ENCODE measurements around the gene TFPT. TPM values are rescaled to one million over a fixed set of nuclear protein-coding genes. Genes with fewer than 3 reads are reported as not detected.

TFPT gene
- total RNA-seq, 1 experiment from 2014 or later = 55.4 TPM

GRCh38 chr19:54159352-54160181, 44.1 kb upstream of the TFPT start, which contains the start of gene LENG1:
Gene LENG1, minus strand, starts transcription at chr19:54159721. Its CDS starts 26 bp downstream, at chr19:54159695.
- Histone ChIP-seq H3K9ac (ENCODE audit: low read length) (peak within 1 kb of the TSS; percentile 75), H3K9me2 (replicated peaks; ENCODE audit: low read length) (no peaks in the 10 kb centered on the region), H3K9me3 (ENCODE audit: low read length) (no peaks in the 10 kb centered on the region), H3K4me2 (ENCODE audit: low read length) (peak within 1 kb of the TSS; percentile 84), H3K27ac (ENCODE audit: low read length) (peak within 1 kb of the TSS; percentile 72), H3K4me1 (ENCODE audit: insufficient read depth, low read length) (peaks cover 38% of the 10 kb centered on the region), H4K20me1 (ENCODE audit: low read length) (no peaks in the 10 kb centered on the region), H3K4me3 (ENCODE audit: low read length) (peak within 1 kb of the TSS; percentile 71), H3K79me2 (ENCODE audit: low read length) (peaks cover 23% of the 10 kb centered on the region), H3K36me3 (ENCODE audit: low read depth, low read length) (peaks cover 20% of the 10 kb centered on the region), H3K27me3 (ENCODE audit: low read length) (no peaks in the 10 kb centered on the region), H3F3A (ENCODE audit: low read length, unreplicated experiment) (no peaks in the 10 kb centered on the region), H2AFZ (ENCODE audit: low read length) (peak within 1 kb of the TSS; percentile 70)
- no peak for TF ChIP-seq EZH2phosphoT487 (IDR thresholded peaks at IDR 0.05; ENCODE audit: borderline replicate concordance, low read length)
- TF ChIP-seq CTCF (conservative IDR thresholded peaks at IDR 0.05; ENCODE audit: low read depth, low read length) = peak; percentile 34; the same call in 1 of the 2 replicates
- no peak for TF ChIP-seq EZH2 (IDR thresholded peaks at IDR 0.05; ENCODE audit: low read length, unreplicated experiment)
- ChIA-PET CTCF (interaction anchor here (0.5 to 1.9 kb wide), 3 partner anchors 12 to 132 kb away, joined by 3 to 10 read pairs (median 4); partner anchors contain the start of gene CNOT3), POLR2A (ENCODE audit: unreplicated experiment) (interaction anchor here (0.6 to 1.6 kb wide), 6 partner anchors 10 to 34 kb away, joined by 3 to 5 read pairs (median 4); partner anchors contain the start of genes CNOT3 and MBOAT7)
- BruUV-seq (replicated peaks) = no TSS peak
- DNase-seq (peak; percentile 100), ATAC-seq (peak; percentile 81)
- intact Hi-C loops (cut with micrococcal nuclease) = loop anchor here (1.0 to 5.0 kb wide), 3 partner anchors 22 to 43 kb away; partner anchors contain the start of genes CNOT3, RPS9 and TSEN34

- H4K20me1 ChIP-seq (ENCODE audit: low read length) = no peaks in the 10 kb centered on the region
These were observed 43.4 kb upstream of the TFPT start for GRCh38 chr19:54158812-54159351.

More at GRCh38 chr19:54158812-54159351, 43.4 kb upstream of the TFPT start:
- H3K27me3 ChIP-seq (ENCODE audit: low read length) = no peaks in the 10 kb centered on the region
- no peaks in the 10 kb centered on the region for H3F3A ChIP-seq (ENCODE audit: low read length, unreplicated experiment)
- ChIA-PET POLR2A (ENCODE audit: unreplicated experiment) (interaction anchor here (0.8 to 1.6 kb wide), 3 partner anchors 12 to 31 kb away, joined by 3 to 5 read pairs (median 4); partner anchors contain the start of genes CNOT3 and MBOAT7), CTCF (interaction anchor here (0.6 to 1.9 kb wide), 3 partner anchors 11 to 22 kb away, joined by 3 to 10 read pairs (median 4); partner anchors contain the start of gene CNOT3)
- H3K27ac ChIP-seq (ENCODE audit: low read length) = peak overlapping the region; percentile 72
- H3K36me3 ChIP-seq (ENCODE audit: low read depth, low read length) = peaks cover 27% of the 10 kb centered on the region
- BruUV-seq (replicated peaks) = TSS peak; percentile 73
- peak overlapping the region; percentile 69 for H3K4me3 ChIP-seq (ENCODE audit: low read length)
- peak overlapping the region; percentile 70 for H2AFZ ChIP-seq (ENCODE audit: low read length)
- H3K4me2 ChIP-seq (ENCODE audit: low read length) = peak overlapping the region; percentile 84
- DNase-seq (peak; percentile 36), ATAC-seq (no peak)
- no peaks in the 10 kb centered on the region for H3K9me3 ChIP-seq (ENCODE audit: low read length)
- intact Hi-C loops (cut with micrococcal nuclease) = loop anchor here (1.0 to 2.0 kb wide), 2 partner anchors 22 to 32 kb away; partner anchors contain the start of genes CNOT3 and TSEN34
- H3K79me2 ChIP-seq (ENCODE audit: low read length) = peaks cover 23% of the 10 kb centered on the region
- H3K9ac ChIP-seq (ENCODE audit: low read length) = peak overlapping the region; percentile 75
- peaks cover 33% of the 10 kb centered on the region for H3K4me1 ChIP-seq (ENCODE audit: insufficient read depth, low read length)
- no peaks in the 10 kb centered on the region for H3K9me2 ChIP-seq (replicated peaks; ENCODE audit: low read length)
- TF ChIP-seq EZH2phosphoT487 (IDR thresholded peaks at IDR 0.05; ENCODE audit: borderline replicate concordance, low read length) (no peak), EZH2 (IDR thresholded peaks at IDR 0.05; ENCODE audit: low read length, unreplicated experiment) (no peak), CTCF (conservative IDR thresholded peaks at IDR 0.05; ENCODE audit: low read depth, low read length) (no peak)
